DOHH2 (cell line): Measurements from ENCODE around the gene CELF3.

Experiments used
- H3F3A ChIP-seq: fragments of 200-600 bp; sonication (generic), shearing (Covaris generic); 2 replicates; pipeline ENCODE4 v1.6.0; 2016; ENCODE audit warnings: antibody characterized with exemption, mild to moderate bottlenecking; ENCODE audit not compliant: control insufficient read depth, insufficient read depth
- H3K27ac ChIP-seq: fragments of 200-600 bp; sonication (generic); 2 replicates; pipeline ENCODE4 v1.5.1; 2014; ENCODE audit warnings: low read depth, mild to moderate bottlenecking, low read length, moderate library complexity
- H3K27me3 ChIP-seq: fragments of 200-600 bp; sonication (generic); 2 replicates; pipeline ENCODE4 v1.6.1; 2014; ENCODE audit warnings: mild to moderate bottlenecking, low read length, mixed read lengths; ENCODE audit not compliant: control insufficient read depth
- H3K36me3 ChIP-seq: fragments of 200-600 bp; sonication (generic); 2 replicates; pipeline ENCODE4 v1.6.1; 2014; ENCODE audit warnings: mild to moderate bottlenecking, low read length, moderate library complexity, mixed read lengths; ENCODE audit not compliant: control insufficient read depth
- H3K4me1 ChIP-seq: fragments of 200-600 bp; sonication (generic); 2 replicates; pipeline ENCODE4 v1.6.1; 2014; ENCODE audit warnings: mild to moderate bottlenecking, low read length, mixed read lengths; ENCODE audit not compliant: control insufficient read depth
- H3K4me2 ChIP-seq: fragments of 200-600 bp; sonication (generic); 2 replicates; pipeline ENCODE4 v1.6.0; 2014; ENCODE audit warnings: mild to moderate bottlenecking, low read length, moderate library complexity
- H3K4me3 ChIP-seq: fragments of 200-600 bp; sonication (generic); 2 replicates; pipeline ENCODE4 v1.5.1; 2014; ENCODE audit warnings: mild to moderate bottlenecking, low read length, mixed read lengths
- H3K79me2 ChIP-seq: fragments of 200-600 bp; sonication (generic); 2 replicates; pipeline ENCODE4 v1.6.1; 2014; ENCODE audit warnings: mild to moderate bottlenecking, low read length, mixed read lengths; ENCODE audit not compliant: control insufficient read depth
- H3K9me2 ChIP-seq: fragments of 200-600 bp; sonication (generic); replicated peaks from 2 replicates; pipeline ENCODE4 v1.6.1; 2014; ENCODE audit warnings: mild to moderate bottlenecking, low read length, mixed read lengths; ENCODE audit not compliant: control insufficient read depth
- H3K9me3 ChIP-seq: fragments of 200-600 bp; sonication (generic); 2 replicates; pipeline ENCODE4 v1.6.1; 2014; ENCODE audit warnings: antibody characterized with exemption, low read length, mixed read lengths; ENCODE audit not compliant: control insufficient read depth, insufficient read depth
- H4K20me1 ChIP-seq: fragments of 200-600 bp; sonication (generic); 2 replicates; pipeline ENCODE4 v1.6.0; 2014; ENCODE audit warnings: low read depth, mild to moderate bottlenecking, antibody characterized with exemption, low read length, moderate library complexity; ENCODE audit not compliant: control insufficient read depth, insufficient read depth
- CTCF ChIP-seq: fragments of 200-600 bp; sonication (generic); IDR thresholded peaks from one replicate; pipeline ENCODE4 v1.5.1; 2014; ENCODE audit warnings: antibody characterized with exemption, mild to moderate bottlenecking, low read depth, low read length; ENCODE audit not compliant: poor library complexity, severe bottlenecking
- EZH2phosphoT487 ChIP-seq: fragments of 200-600 bp; sonication (generic); IDR thresholded peaks from 2 replicates; pipeline ENCODE4 v1.6.1; 2017; ENCODE audit warnings: borderline replicate concordance, mild to moderate bottlenecking, antibody characterized with exemption, low read length, moderate library complexity, mixed read lengths

Gene CELF3

GRCh38 chr1:151718666-151719065 is 2.1 kb upstream of the CELF3 start:
- no peaks in the 10 kb centered on the region for H4K20me1 ChIP-seq
- no peak overlapping the region for H3K27ac ChIP-seq
- peaks cover 68% of the 10 kb centered on the region for H3K27me3 ChIP-seq
- H3K79me2 ChIP-seq: no peaks in the 10 kb centered on the region
- H3K9me3 ChIP-seq: no peaks in the 10 kb centered on the region
- TF ChIP-seq CTCF: no peak
- TF ChIP-seq EZH2phosphoT487: no peak
- no peaks in the 10 kb centered on the region for H3F3A ChIP-seq
- peaks cover 7% of the 10 kb centered on the region; the same call in 1 of the 2 replicates for H3K4me1 ChIP-seq
- H3K4me2 ChIP-seq: no peak overlapping the region
- no peaks in the 10 kb centered on the region for H3K9me2 ChIP-seq
- no peak overlapping the region for H3K4me3 ChIP-seq
- H3K36me3 ChIP-seq: no peaks in the 10 kb centered on the region

- H3K4me1 ChIP-seq: peaks cover 7% of the 10 kb centered on the region; the same call in 1 of the 2 replicates
- TF ChIP-seq EZH2phosphoT487 (no peak), CTCF (no peak)
- no peaks in the 10 kb centered on the region for H3K79me2 ChIP-seq
- no peaks in the 10 kb centered on the region for H3K36me3 ChIP-seq
- H4K20me1 ChIP-seq: no peaks in the 10 kb centered on the region
- no peak overlapping the region for H3K4me2 ChIP-seq
- no peaks in the 10 kb centered on the region for H3K9me3 ChIP-seq
- H3F3A ChIP-seq: no peaks in the 10 kb centered on the region
- H3K27me3 ChIP-seq: peaks cover 68% of the 10 kb centered on the region
- no peaks in the 10 kb centered on the region for H3K9me2 ChIP-seq
- H3K27ac ChIP-seq: no peak overlapping the region
- no peak overlapping the region for H3K4me3 ChIP-seq
These were observed 1.4 kb upstream of the CELF3 start for GRCh38 chr1:151718011-151718431.

- Histone ChIP-seq H3K9me2 (no peaks in the 10 kb centered on the region), H3F3A (no peaks in the 10 kb centered on the region), H3K36me3 (no peaks in the 10 kb centered on the region), H3K4me3 (no peak overlapping the region), H3K79me2 (no peaks in the 10 kb centered on the region), H4K20me1 (no peaks in the 10 kb centered on the region), H3K4me2 (no peak overlapping the region), H3K9me3 (no peaks in the 10 kb centered on the region), H3K4me1 (peaks cover 3% of the 10 kb centered on the region; the same call in 1 of the 2 replicates), H3K27ac (no peak overlapping the region), H3K27me3 (peaks cover 57% of the 10 kb centered on the region)
- TF ChIP-seq EZH2phosphoT487 (no peak), CTCF (no peak)
These were observed 219 bp downstream of the CELF3 start for GRCh38 chr1:151716405-151716762.
